Measurements from ENCODE around the gene GUSB.

The GUSB gene

GRCh38 chr7:65979583-65980477 is 2.2 kb downstream of the GUSB start:
- H2AFZ ChIP-seq (ENCODE audit: low read length): no peak overlapping the region
- H3K4me3 ChIP-seq (ENCODE audit: low read length): no peak overlapping the region
- 0 out of 2 replicates have a peak, but pooled peaks cover 3% of the 10 kb centered on the region for H3K4me1 ChIP-seq (ENCODE audit: low read length)
- H4K20me1 ChIP-seq (ENCODE audit: insufficient read depth, low read length): peaks cover 4% of the 10 kb centered on the region; the same call in 1 of the 2 replicates
- H3K27me3 ChIP-seq (replicated peaks; ENCODE audit: insufficient read depth, low read length): no peaks in the 10 kb centered on the region
- no peak for DNase-seq
- H3K9ac ChIP-seq (ENCODE audit: low read length): no peak overlapping the region
- peaks cover 37% of the 10 kb centered on the region for H3K79me2 ChIP-seq (ENCODE audit: low read length)
- TF ChIP-seq EZH2 (optimal IDR thresholded peaks at IDR 0.05; ENCODE audit: low read depth, low read length) (no peak), CTCF (IDR thresholded peaks at IDR 0.05; ENCODE audit: low read length) (no peak), EZH2phosphoT487 (IDR thresholded peaks at IDR 0.05; ENCODE audit: low read length) (no peak)
- no peaks in the 10 kb centered on the region for H3K9me2 ChIP-seq (replicated peaks; ENCODE audit: insufficient read depth, low read length)
- H3K4me2 ChIP-seq (ENCODE audit: low read depth, low read length): 0 out of 2 replicates have a peak overlapping the region, but pooled peaks have one; percentile 86
- H3F3A ChIP-seq (ENCODE audit: insufficient read depth, low read length): no peaks in the 10 kb centered on the region
- H3K36me3 ChIP-seq (replicated peaks; ENCODE audit: insufficient read depth, low read length): no peaks in the 10 kb centered on the region
- H3K27ac ChIP-seq (ENCODE audit: low read length): no peak overlapping the region
- H3K9me3 ChIP-seq (replicated peaks; ENCODE audit: insufficient read depth, low read length): no peaks in the 10 kb centered on the region

- TF ChIP-seq EZH2 (optimal IDR thresholded peaks at IDR 0.05; ENCODE audit: low read depth, low read length) (no peak), CTCF (IDR thresholded peaks at IDR 0.05; ENCODE audit: low read length) (no peak), EZH2phosphoT487 (IDR thresholded peaks at IDR 0.05; ENCODE audit: low read length) (no peak)
- peaks cover 4% of the 10 kb centered on the region; the same call in 1 of the 2 replicates for H4K20me1 ChIP-seq (ENCODE audit: insufficient read depth, low read length)
- no peaks in the 10 kb centered on the region for H3K27me3 ChIP-seq (replicated peaks; ENCODE audit: insufficient read depth, low read length)
- no peak overlapping the region for H3K27ac ChIP-seq (ENCODE audit: low read length)
- H3K4me2 ChIP-seq (ENCODE audit: low read depth, low read length): no peak overlapping the region
- no peak overlapping the region for H3K9ac ChIP-seq (ENCODE audit: low read length)
- no peaks in the 10 kb centered on the region for H3K9me2 ChIP-seq (replicated peaks; ENCODE audit: insufficient read depth, low read length)
- 0 out of 2 replicates have a peak, but pooled peaks cover 3% of the 10 kb centered on the region for H3K36me3 ChIP-seq (replicated peaks; ENCODE audit: insufficient read depth, low read length)
- H3K4me3 ChIP-seq (ENCODE audit: low read length): no peak overlapping the region
- DNase-seq: no peak
- no peaks in the 10 kb centered on the region for H3K9me3 ChIP-seq (replicated peaks; ENCODE audit: insufficient read depth, low read length)
- no peaks in the 10 kb centered on the region for H3F3A ChIP-seq (ENCODE audit: insufficient read depth, low read length)
- H3K79me2 ChIP-seq (ENCODE audit: low read length): peaks cover 37% of the 10 kb centered on the region
- 0 out of 2 replicates have a peak, but pooled peaks cover 3% of the 10 kb centered on the region for H3K4me1 ChIP-seq (ENCODE audit: low read length)
- H2AFZ ChIP-seq (ENCODE audit: low read length): no peak overlapping the region
Observed at GRCh38 chr7:65978891-65979582, 3.0 kb downstream of the GUSB start.

- Histone ChIP-seq H3K79me2 (ENCODE audit: low read length) (peaks cover 34% of the 10 kb centered on the region), H3K9me3 (replicated peaks; ENCODE audit: insufficient read depth, low read length) (no peaks in the 10 kb centered on the region), H4K20me1 (ENCODE audit: insufficient read depth, low read length) (peaks cover 4% of the 10 kb centered on the region; the same call in 1 of the 2 replicates), H3K4me3 (ENCODE audit: low read length) (no peak overlapping the region), H3K4me1 (ENCODE audit: low read length) (no peaks in the 10 kb centered on the region), H3K9ac (ENCODE audit: low read length) (no peak overlapping the region), H3F3A (ENCODE audit: insufficient read depth, low read length) (no peaks in the 10 kb centered on the region), H3K4me2 (ENCODE audit: low read depth, low read length) (no peak overlapping the region), H2AFZ (ENCODE audit: low read length) (no peak overlapping the region), H3K27ac (ENCODE audit: low read length) (no peak overlapping the region), H3K27me3 (replicated peaks; ENCODE audit: insufficient read depth, low read length) (no peaks in the 10 kb centered on the region), H3K9me2 (replicated peaks; ENCODE audit: insufficient read depth, low read length) (no peaks in the 10 kb centered on the region), H3K36me3 (replicated peaks; ENCODE audit: insufficient read depth, low read length) (0 out of 2 replicates have a peak, but pooled peaks cover 4% of the 10 kb centered on the region)
- TF ChIP-seq CTCF (IDR thresholded peaks at IDR 0.05; ENCODE audit: low read length) (no peak), EZH2 (optimal IDR thresholded peaks at IDR 0.05; ENCODE audit: low read depth, low read length) (no peak), EZH2phosphoT487 (IDR thresholded peaks at IDR 0.05; ENCODE audit: low read length) (no peak)
- DNase-seq: no peak
Observed at GRCh38 chr7:65976659-65977196, 5.3 kb downstream of the GUSB start.
